ENCODE measurements around the gene ANKRD33B.

DNA sequence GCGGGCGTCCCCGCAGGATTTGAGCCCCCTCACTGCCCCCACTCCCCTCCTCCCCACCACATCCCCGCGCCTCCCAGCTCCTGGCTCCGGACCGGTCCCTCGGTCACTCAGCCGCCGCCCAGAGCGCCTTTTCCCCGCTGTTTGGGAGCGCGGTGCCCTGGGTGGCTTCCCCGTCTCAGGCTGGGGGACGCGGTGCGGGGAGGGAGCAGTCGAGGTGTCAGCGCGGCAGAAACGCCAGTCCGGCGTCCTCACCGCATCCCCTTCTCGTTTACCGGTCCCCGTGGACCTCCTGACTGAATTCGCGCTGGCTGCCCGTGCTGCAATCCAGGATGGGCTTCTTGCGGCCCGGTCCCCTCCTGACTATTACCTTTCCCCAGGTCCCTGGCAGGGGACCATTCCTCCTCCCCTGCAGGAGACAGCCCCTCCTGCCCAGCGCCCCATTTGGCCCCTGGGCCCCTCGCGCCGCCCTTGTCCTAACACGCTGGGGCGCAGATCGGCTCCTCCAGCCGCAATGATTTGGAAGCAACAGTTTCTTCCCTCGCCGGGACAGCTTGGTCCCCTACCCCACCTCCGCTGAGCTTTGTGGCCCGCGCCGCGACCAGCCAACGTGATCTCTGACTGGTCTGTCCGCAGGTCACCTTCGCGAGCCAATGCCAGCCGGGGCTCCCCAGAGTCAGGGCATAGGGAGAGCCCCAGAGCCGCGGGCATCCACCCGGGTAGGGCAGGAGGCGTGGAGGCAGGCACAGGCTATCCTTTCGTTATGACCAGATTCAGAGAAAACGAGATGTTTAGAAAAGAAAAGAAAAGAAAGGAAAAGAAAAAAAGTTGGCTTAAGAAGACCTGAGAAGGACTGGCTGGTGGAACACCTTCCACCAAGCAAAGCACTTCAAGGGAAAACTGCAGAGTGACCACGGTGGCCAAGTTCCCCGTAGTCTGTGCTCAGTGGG is 1.2 kb downstream of the ANKRD33B start:
- no peak for TF ChIP-seq EZH2 (optimal IDR thresholded peaks at IDR 0.05; ENCODE audit: low read depth, low read length)
- no peak for TF ChIP-seq CTCF (IDR thresholded peaks at IDR 0.05; ENCODE audit: low read length)

All from MM.1S (cell line).